Prostate gland (tissue), 2 donors: Measurements from ENCODE around the gene RAB35. TPM values are rescaled to one million over a fixed set of nuclear protein-coding genes. Genes with fewer than 3 reads are reported as not detected.

ENCODE experiments used
- DNase-seq: peaks from one replicate; pipeline ENCODE4 v3.0.0-alpha.2; 2019; ENCODE audit warnings: low spot score
- H3K27ac ChIP-seq, 2 donors: fragments of 200-600 bp; sonication (generic); 2 replicates each; pipeline ENCODE4 v1.5.1; 2017 to 2019
- H3K27me3 ChIP-seq: fragments of 200-600 bp; sonication (generic); replicated peaks from 2 replicates; pipeline ENCODE4 v1.5.1; 2019; ENCODE audit not compliant: insufficient read depth
- H3K36me3 ChIP-seq, 2 donors: fragments of 200-600 bp; sonication (generic); 1 replicate in 1 of 2; 2 replicates in 1 of 2; pipeline versions ENCODE4 v1.5.1 to v1.8.1; 2017 to 2019
- H3K4me1 ChIP-seq: fragments of 200-600 bp; sonication (generic); replicated peaks from 2 replicates; pipeline ENCODE4 v1.5.1; 2019
- H3K4me3 ChIP-seq, 2 donors: fragments of 200-600 bp; sonication (generic); 2 replicates each; pipeline ENCODE4 v1.5.1; 2017 to 2019
- H3K9me3 ChIP-seq: fragments of 200-600 bp; sonication (generic); 2 replicates; pipeline ENCODE4 v1.5.1; 2017
- CTCF ChIP-seq, 4 experiments: fragments of 200-600 bp in 2 of 4; fragments of 450-650 bp in 2 of 4; sonication (generic) in 2 of 4; IDR thresholded peaks; 1 replicate in 3 of 4; 2 replicates in 1 of 4; pipeline ENCODE4 v1.5.1; 2016 to 2019; ENCODE audit warnings: antibody characterized with exemption in 4 of 4, mild to moderate bottlenecking in 2 of 4, moderate library complexity in 2 of 4
- POLR2A ChIP-seq: fragments of 450-650 bp; IDR thresholded peaks from one replicate; pipeline ENCODE4 v1.6.1; 2016; ENCODE audit warnings: antibody characterized with exemption, mild to moderate bottlenecking
- POLR2AphosphoS5 ChIP-seq: sonication (generic); formaldehyde crosslinking; IDR thresholded peaks from one replicate; pipeline ENCODE4 v1.6.1; 2017; ENCODE audit warnings: antibody characterized with exemption
- WGBS: methylation state at CpG from one replicate; pipeline ENCODE4 v1.1.5; 2018; 5-methylcytosine and 5-hydroxymethylcytosine counted together
- intact Hi-C: fragments of 100-400 bp; cut with DNase I; formaldehyde crosslinking; loops from one replicate; pipeline ENCODE4 v1.14.2; 2022
- total RNA-seq, 2 donors: library from RNA; depleted of rRNA; stranded (reverse); fragments of >200 nt; gene quantifications; one replicate each; pipeline ENCODE4 v1.1.0, GENCODE V29; 2016

RAB35 gene
- total RNA-seq, 2 donors from 2014 or later = 26.6 to 41.1 TPM

- intact Hi-C loops = loop anchor here (10.0 kb wide), 1 partner anchor 95 kb away; the partner anchor contains the start of gene BICDL1
- peak; percentile 40 for DNase-seq
- peak; percentile 45 for TF ChIP-seq POLR2AphosphoS5
- no peak for TF ChIP-seq CTCF (IDR thresholded peaks at IDR 0.05)
- no peak for TF ChIP-seq POLR2A
- Histone ChIP-seq H3K27ac (peak overlapping the region; percentile 18 to 22), H3K36me3 (no peaks in the 10 kb centered on the region), H3K27me3 (no peaks in the 10 kb centered on the region), H3K4me3 (no peak overlapping the region), H3K4me1 (no peaks in the 10 kb centered on the region), H3K9me3 (no peaks in the 10 kb centered on the region)
- 48% methylated on average over 9 of the region's 9 CpGs for WGBS
Measured at GRCh38 chr12:120079411-120080400, 36.8 kb downstream of the RAB35 start.

GRCh38 chr12:120078868-120079267, 37.7 kb downstream of the RAB35 start:
- H3K27me3 ChIP-seq = no peaks in the 10 kb centered on the region
- H3K4me1 ChIP-seq = no peaks in the 10 kb centered on the region
- intact Hi-C loops = no loop called here
- H3K27ac ChIP-seq = peak overlapping the region in 1 of 2 donors; percentile 18
- no peak for DNase-seq
- no peak for TF ChIP-seq POLR2A
- TF ChIP-seq POLR2AphosphoS5 = no peak
- TF ChIP-seq CTCF (IDR thresholded peaks at IDR 0.05) = no peak
- no peak overlapping the region for H3K4me3 ChIP-seq
- no peaks in the 10 kb centered on the region for H3K9me3 ChIP-seq
- WGBS = 39% methylated on average over 5 of the region's 5 CpGs
- H3K36me3 ChIP-seq = no peaks in the 10 kb centered on the region

- WGBS = 89% methylated on average over 6 of the region's 6 CpGs
- no peak overlapping the region for H3K4me3 ChIP-seq
- no peaks in the 10 kb centered on the region for H3K4me1 ChIP-seq
- intact Hi-C loops = no loop called here
- no peaks in the 10 kb centered on the region for H3K9me3 ChIP-seq
- H3K36me3 ChIP-seq = no peaks in the 10 kb centered on the region
- TF ChIP-seq CTCF (IDR thresholded peaks at IDR 0.05) (no peak), POLR2AphosphoS5 (no peak), POLR2A (no peak)
- H3K27ac ChIP-seq = no peak overlapping the region
- H3K27me3 ChIP-seq = no peaks in the 10 kb centered on the region
- no peak for DNase-seq
Measured at GRCh38 chr12:120077260-120077659, 39.3 kb downstream of the RAB35 start.

GRCh38 chr12:120076651-120077050, 39.9 kb downstream of the RAB35 start:
- no peak overlapping the region for H3K27ac ChIP-seq
- H3K36me3 ChIP-seq = no peaks in the 10 kb centered on the region
- DNase-seq = no peak
- intact Hi-C loops = no loop called here
- no peaks in the 10 kb centered on the region for H3K27me3 ChIP-seq
- 96% methylated on average over 6 of the region's 6 CpGs for WGBS
- H3K4me3 ChIP-seq = no peak overlapping the region
- TF ChIP-seq CTCF (IDR thresholded peaks at IDR 0.05) (no peak), POLR2A (no peak), POLR2AphosphoS5 (no peak)
- no peaks in the 10 kb centered on the region for H3K4me1 ChIP-seq
- H3K9me3 ChIP-seq = no peaks in the 10 kb centered on the region
